GM12878 (cell line): ENCODE data around the gene SLIT1. TPM values are rescaled to one million over a fixed set of nuclear protein-coding genes. Genes with fewer than 3 reads are reported as not detected.

ENCODE experiments used
- ATAC-seq: fragments of 200-7000 bp; cut with Tn5 transposase; 3 replicates; pipeline ENCODE4 v1.9.1; 2020; ENCODE audit warnings: mild to moderate bottlenecking, moderate library complexity
- BruUV-seq: library from RNA; stranded (reverse); fragments of 400-500 nt; replicated peaks from 2 replicates; lab custom pipeline; 2021; lab: Mats Ljungman, UMichigan
- CTCF ChIA-PET: fragments of 300-600 bp; sonication (Branson Sonifier 250); formaldehyde crosslinking; extraction: SDS; loops from one replicate; lab custom pipeline; 2021; ENCODE audit warnings: inconsistent platforms; lab: Yijun Ruan, JAX
- POLR2A ChIA-PET: fragments of 350-600 bp; formaldehyde crosslinking; extraction: SDS; loops from one replicate; lab custom pipeline; 2021; ENCODE audit warnings: inconsistent platforms; lab: Charles Lee
- RAD21 ChIA-PET: fragments of 300-600 bp; sonication (Branson Sonifier 250); formaldehyde crosslinking; loops from one replicate; lab custom pipeline; 2023; ENCODE audit warnings: antibody characterized with exemption; ENCODE audit not compliant: unreplicated experiment; lab: Charles Lee
- SMC1A ChIA-PET: fragments of 300-600 bp; sonication (Branson Sonifier 250); formaldehyde crosslinking; loops from one replicate; lab custom pipeline; 2023; ENCODE audit not compliant: unreplicated experiment, uncharacterized antibody; lab: Charles Lee
- DNase-seq: peaks from one replicate; pipeline ENCODE4 v3.0.0-alpha.2; 2011; ENCODE audit warnings: low read depth, low spot score
- FAIRE-seq: peaks from 3 replicates; lab custom pipeline; 2011; peaks lifted over from hg19 to GRCh38; lab: Jason Lieb, UNC
- H2AFZ ChIP-seq: 2 replicates; pipeline ENCODE4 v1.6.0; 2011; ENCODE audit warnings: low read depth, low read length, control low read depth; ENCODE audit not compliant: control insufficient read depth
- H3K27ac ChIP-seq: 2 replicates; pipeline ENCODE4 v1.5.1; 2011; ENCODE audit warnings: control low read depth; ENCODE audit not compliant: control insufficient read depth, insufficient read depth
- H3K27me3 ChIP-seq, 2 experiments: replicated peaks in 1 of 2; 2 replicates each; pipeline versions ENCODE4 v1.6.0 to v1.6.1; 2011; ENCODE audit warnings: low read length in 1 of 2; ENCODE audit not compliant: control insufficient read depth in 2 of 2, insufficient read depth in 2 of 2
- H3K36me3 ChIP-seq, 2 experiments: 2 replicates each; pipeline ENCODE4 v1.5.1; 2011; ENCODE audit warnings: low read length in 1 of 2; ENCODE audit not compliant: control insufficient read depth in 2 of 2, insufficient read depth in 2 of 2
- H3K4me1 ChIP-seq: 2 replicates; pipeline ENCODE4 v1.6.1; 2011; ENCODE audit warnings: mild to moderate bottlenecking, low read length, moderate library complexity, mixed read lengths; ENCODE audit not compliant: control insufficient read depth, insufficient read depth
- H3K4me2 ChIP-seq: 2 replicates; pipeline ENCODE4 v1.6.0; 2011; ENCODE audit warnings: control low read depth; ENCODE audit not compliant: control insufficient read depth, insufficient read depth
- H3K4me3 ChIP-seq: fragments of 200-600 bp; sonication (generic); 2 replicates; pipeline ENCODE4 v1.5.1; 2016
- H3K79me2 ChIP-seq: 2 replicates; pipeline ENCODE4 v1.6.0; 2011; ENCODE audit warnings: low read length; ENCODE audit not compliant: control insufficient read depth, insufficient read depth
- H3K9ac ChIP-seq: 2 replicates; pipeline ENCODE4 v1.8.0; 2011; ENCODE audit warnings: low read length, control low read depth, mixed read lengths; ENCODE audit not compliant: control insufficient read depth, insufficient read depth
- H3K9me3 ChIP-seq: replicated peaks from 3 replicates; pipeline ENCODE4 v1.5.1; 2011; ENCODE audit warnings: mild to moderate bottlenecking, low read length; ENCODE audit not compliant: control insufficient read depth, insufficient read depth
- H4K20me1 ChIP-seq: 2 replicates; pipeline ENCODE4 v1.6.0; 2011; ENCODE audit not compliant: control insufficient read depth, insufficient read depth
- BHLHE40 ChIP-seq, 2 experiments: fragments of 450-650 bp in 1 of 2; IDR thresholded peaks; 2 replicates each; pipeline ENCODE4 v1.6.1; 2011 to 2017; ENCODE audit warnings: low read depth in 2 of 2, borderline replicate concordance in 1 of 2, improper control_type of control experiment in 1 of 2, low read length in 1 of 2, mild to moderate bottlenecking in 1 of 2
- ELK1 ChIP-seq: IDR thresholded peaks from 2 replicates; pipeline ENCODE4 v1.6.1; 2012; ENCODE audit warnings: low read depth, low read length, improper control_type of control experiment
- IRF3 ChIP-seq: fragments of 450-650 bp; IDR thresholded peaks from 2 replicates; pipeline ENCODE4 v1.6.1; 2014; ENCODE audit warnings: mild to moderate bottlenecking
- MTA3 ChIP-seq: IDR thresholded peaks from 2 replicates; pipeline ENCODE4 v1.6.1; 2012; ENCODE audit warnings: low read length, inconsistent platforms, borderline replicate concordance
- NFYA ChIP-seq: IDR thresholded peaks from 2 replicates; pipeline ENCODE4 v1.6.1; 2011; ENCODE audit warnings: low read depth, mild to moderate bottlenecking, low read length, improper control_type of control experiment, borderline replicate concordance
- SMAD5 ChIP-seq: IDR thresholded peaks from 2 replicates; pipeline ENCODE4 v1.6.1; 2016; ENCODE audit warnings: antibody characterized with exemption, low read depth
- SMARCA5 ChIP-seq: fragments of 450-650 bp; IDR thresholded peaks from 2 replicates; pipeline ENCODE4 v1.6.1; 2017; ENCODE audit warnings: mild to moderate bottlenecking
- SMC3 ChIP-seq: IDR thresholded peaks from 2 replicates; pipeline ENCODE4 v1.6.1; 2011; ENCODE audit warnings: low read length, improper control_type of control experiment, borderline replicate concordance
- ZNF207 ChIP-seq: fragments of 450-650 bp; IDR thresholded peaks from 2 replicates; pipeline ENCODE4 v1.6.1; 2014; ENCODE audit warnings: antibody characterized with exemption, mild to moderate bottlenecking, borderline replicate concordance
- WGBS: methylation state at CpG from one replicate; pipeline ENCODE4 v1.1.6; 2016; ENCODE audit warnings: low lambda C conversion rate; ENCODE audit not compliant: insufficient replicate concordance, insufficient coverage; ENCODE audit errors: missing lambda C conversion rate; 5-methylcytosine and 5-hydroxymethylcytosine counted together
- in situ Hi-C: fragments of 300-500 bp; cut with MboI; formaldehyde crosslinking; loops from 9 replicates; pipeline ENCODE4 v1.14.3; 2018; ENCODE audit warnings: mixed read lengths
- intact Hi-C: fragments of 100-400 bp; cut with micrococcal nuclease; formaldehyde crosslinking; loops from one replicate; pipeline ENCODE4 v1.14.2; 2022; ENCODE audit not compliant: unreplicated experiment
- polyA plus RNA-seq, 11 experiments: library from polyadenylated mRNA; depleted of rRNA in 4 of 11; unstranded in 6 of 11; stranded (reverse) in 5 of 11; fragments of >200 nt; fragmentation: Nextera tagmentation in 4 of 11; fragmentation: Illumina TruSeq in 1 of 11; extraction: Ambion mirVana in 4 of 11; extraction: Trizol in 1 of 11; gene quantifications; 1 replicate in 1 of 11; 2 replicates in 10 of 11; pipeline versions ENCODE4 v1.2.1 to v1.2.3, GENCODE V29; 2011 to 2016; ENCODE audit warnings: inconsistent platforms in 2 of 11, missing spikeins in 2 of 11, low read depth in 1 of 11
- total RNA-seq, 4 experiments: library from RNA; depleted of rRNA in 3 of 4; stranded (reverse); fragments of >200 nt in 3 of 4; fragmentation: Illumina TruSeq in 1 of 4; extraction: Trizol in 1 of 4; gene quantifications; 2 replicates each; pipeline versions ENCODE4 v1.2.1 to v1.2.3, GENCODE V29; 2013 to 2021
- TF ChIP-seq, protein P1 (sequence below): fragments of 450-650 bp; IDR thresholded peaks from 2 replicates; pipeline ENCODE4 v1.6.1; 2018; ENCODE audit warnings: borderline replicate concordance, mild to moderate bottlenecking; ENCODE audit not compliant: partially characterized antibody
- TF ChIP-seq, protein P2 (sequence below): fragments of 450-650 bp; formaldehyde crosslinking; IDR thresholded peaks from 2 replicates; pipeline ENCODE4 v1.4.0; 2022; ENCODE audit warnings: mild to moderate bottlenecking, moderate library complexity
- TF ChIP-seq, protein P3 (sequence below): IDR thresholded peaks from 2 replicates; pipeline ENCODE4 v1.6.1; 2012; ENCODE audit warnings: low read depth, low read length, improper control_type of control experiment
- TF ChIP-seq, protein P4 (sequence below): IDR thresholded peaks from 2 replicates; pipeline ENCODE4 v1.6.1; 2011; ENCODE audit warnings: low read depth, low read length, improper control_type of control experiment, borderline replicate concordance

Gene SLIT1
- total and polyA plus RNA-seq, 10 of the 15 experiments (the other 5 are each of a cell fraction or from before 2014, with no cell fraction given): 0.04 to 0.19 (median 0.06) TPM; not detected in 4

GRCh38 chr10:97046456-97047082 lies 139.2 kb downstream of the SLIT1 start:
- FAIRE-seq (no peak), DNase-seq (no peak), ATAC-seq (no peak)
- ChIA-PET SMC1A (no interaction called here), POLR2A (no interaction called here), CTCF (no interaction called here), RAD21 (no interaction called here)
- Histone ChIP-seq H3K9me3 (no peaks in the 10 kb centered on the region; the same call in 1 of the 3 replicates), H3K27ac (no peak overlapping the region), H3K27me3 (no peaks in the 10 kb centered on the region; a peak in 1 of 4 replicates), H3K4me2 (no peak overlapping the region), H3K9ac (no peak overlapping the region), H4K20me1 (no peaks in the 10 kb centered on the region), H3K4me1 (peaks cover 8% of the 10 kb centered on the region), H3K36me3 (no peaks in the 10 kb centered on the region), H3K4me3 (no peak overlapping the region), H2AFZ (no peak overlapping the region), H3K79me2 (no peaks in the 10 kb centered on the region)
- intact Hi-C loops (no loop called here), in situ Hi-C loops (no loop called here)
- 26% methylated on average over 10 of the region's 11 CpGs for WGBS
- no TSS peak for BruUV-seq
- no peak for TF ChIP-seq ZNF207
- no peak for TF ChIP-seq SMARCA5
- TF ChIP-seq NFYA: no peak
- no peak for TF ChIP-seq IRF3
- no peak for TF ChIP-seq MTA3
- TF ChIP-seq, protein P1, sequence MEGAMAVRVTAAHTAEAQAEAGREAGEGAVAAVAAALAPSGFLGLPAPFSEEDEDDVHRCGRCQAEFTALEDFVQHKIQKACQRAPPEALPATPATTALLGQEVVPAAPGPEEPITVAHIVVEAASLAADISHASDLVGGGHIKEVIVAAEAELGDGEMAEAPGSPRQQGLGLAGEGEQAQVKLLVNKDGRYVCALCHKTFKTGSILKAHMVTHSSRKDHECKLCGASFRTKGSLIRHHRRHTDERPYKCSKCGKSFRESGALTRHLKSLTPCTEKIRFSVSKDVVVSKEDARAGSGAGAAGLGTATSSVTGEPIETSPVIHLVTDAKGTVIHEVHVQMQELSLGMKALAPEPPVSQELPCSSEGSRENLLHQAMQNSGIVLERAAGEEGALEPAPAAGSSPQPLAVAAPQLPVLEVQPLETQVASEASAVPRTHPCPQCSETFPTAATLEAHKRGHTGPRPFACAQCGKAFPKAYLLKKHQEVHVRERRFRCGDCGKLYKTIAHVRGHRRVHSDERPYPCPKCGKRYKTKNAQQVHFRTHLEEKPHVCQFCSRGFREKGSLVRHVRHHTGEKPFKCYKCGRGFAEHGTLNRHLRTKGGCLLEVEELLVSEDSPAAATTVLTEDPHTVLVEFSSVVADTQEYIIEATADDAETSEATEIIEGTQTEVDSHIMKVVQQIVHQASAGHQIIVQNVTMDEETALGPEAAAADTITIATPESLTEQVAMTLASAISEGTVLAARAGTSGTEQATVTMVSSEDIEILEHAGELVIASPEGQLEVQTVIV: no peak
- TF ChIP-seq, protein P2, sequence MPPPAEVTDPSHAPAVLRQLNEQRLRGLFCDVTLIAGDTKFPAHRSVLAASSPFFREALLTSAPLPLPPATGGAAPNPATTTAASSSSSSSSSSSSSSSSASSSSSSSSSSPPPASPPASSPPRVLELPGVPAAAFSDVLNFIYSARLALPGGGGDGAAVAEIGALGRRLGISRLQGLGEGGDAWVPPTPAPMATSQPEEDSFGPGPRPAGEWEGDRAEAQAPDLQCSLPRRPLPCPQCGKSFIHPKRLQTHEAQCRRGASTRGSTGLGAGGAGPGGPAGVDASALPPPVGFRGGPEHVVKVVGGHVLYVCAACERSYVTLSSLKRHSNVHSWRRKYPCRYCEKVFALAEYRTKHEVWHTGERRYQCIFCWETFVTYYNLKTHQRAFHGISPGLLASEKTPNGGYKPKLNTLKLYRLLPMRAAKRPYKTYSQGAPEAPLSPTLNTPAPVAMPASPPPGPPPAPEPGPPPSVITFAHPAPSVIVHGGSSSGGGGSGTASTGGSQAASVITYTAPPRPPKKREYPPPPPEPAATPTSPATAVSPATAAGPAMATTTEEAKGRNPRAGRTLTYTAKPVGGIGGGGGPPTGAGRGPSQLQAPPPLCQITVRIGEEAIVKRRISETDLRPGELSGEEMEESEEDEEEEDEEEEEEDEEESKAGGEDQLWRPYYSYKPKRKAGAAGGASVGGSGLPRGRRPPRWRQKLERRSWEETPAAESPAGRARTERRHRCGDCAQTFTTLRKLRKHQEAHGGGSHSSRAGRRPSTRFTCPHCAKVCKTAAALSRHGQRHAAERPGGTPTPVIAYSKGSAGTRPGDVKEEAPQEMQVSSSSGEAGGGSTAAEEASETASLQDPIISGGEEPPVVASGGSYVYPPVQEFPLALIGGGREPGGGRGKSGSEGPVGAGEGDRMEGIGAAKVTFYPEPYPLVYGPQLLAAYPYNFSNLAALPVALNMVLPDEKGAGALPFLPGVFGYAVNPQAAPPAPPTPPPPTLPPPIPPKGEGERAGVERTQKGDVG: no peak
- no peak for TF ChIP-seq SMAD5
- no peak for TF ChIP-seq SMC3
- TF ChIP-seq BHLHE40 (IDR thresholded peaks at IDR 0.05; ENCODE audit: borderline replicate concordance in 1 of 2, low read depth in 2 of 2, low read length in 1 of 2): no peak
- TF ChIP-seq, protein P3, sequence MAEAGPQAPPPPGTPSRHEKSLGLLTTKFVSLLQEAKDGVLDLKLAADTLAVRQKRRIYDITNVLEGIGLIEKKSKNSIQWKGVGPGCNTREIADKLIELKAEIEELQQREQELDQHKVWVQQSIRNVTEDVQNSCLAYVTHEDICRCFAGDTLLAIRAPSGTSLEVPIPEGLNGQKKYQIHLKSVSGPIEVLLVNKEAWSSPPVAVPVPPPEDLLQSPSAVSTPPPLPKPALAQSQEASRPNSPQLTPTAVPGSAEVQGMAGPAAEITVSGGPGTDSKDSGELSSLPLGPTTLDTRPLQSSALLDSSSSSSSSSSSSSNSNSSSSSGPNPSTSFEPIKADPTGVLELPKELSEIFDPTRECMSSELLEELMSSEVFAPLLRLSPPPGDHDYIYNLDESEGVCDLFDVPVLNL: no peak
- TF ChIP-seq ELK1: no peak
- TF ChIP-seq, protein P4, sequence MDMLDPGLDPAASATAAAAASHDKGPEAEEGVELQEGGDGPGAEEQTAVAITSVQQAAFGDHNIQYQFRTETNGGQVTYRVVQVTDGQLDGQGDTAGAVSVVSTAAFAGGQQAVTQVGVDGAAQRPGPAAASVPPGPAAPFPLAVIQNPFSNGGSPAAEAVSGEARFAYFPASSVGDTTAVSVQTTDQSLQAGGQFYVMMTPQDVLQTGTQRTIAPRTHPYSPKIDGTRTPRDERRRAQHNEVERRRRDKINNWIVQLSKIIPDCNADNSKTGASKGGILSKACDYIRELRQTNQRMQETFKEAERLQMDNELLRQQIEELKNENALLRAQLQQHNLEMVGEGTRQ: no peak
